PFSK-1 (cell line): Measurements from ENCODE around the gene ATP10A.

Experiments
- FOXP2 ChIP-seq: optimal IDR thresholded peaks from 2 replicates; pipeline ENCODE3; 2011; ENCODE audit warnings: borderline replicate concordance, control low read depth, inconsistent platforms; ENCODE audit not compliant: insufficient read depth; ENCODE audit errors: extremely low read length, extremely low read depth
- POLR2AphosphoS5 ChIP-seq: IDR thresholded peaks from 2 replicates; pipeline ENCODE4 v1.6.1; 2012; ENCODE audit warnings: low read depth, mild to moderate bottlenecking, control low read depth, low read length, moderate library complexity
- SIN3A ChIP-seq: IDR thresholded peaks from 2 replicates; pipeline ENCODE4 v1.6.1; 2012; ENCODE audit warnings: mild to moderate bottlenecking, low read length, moderate library complexity, borderline replicate concordance; ENCODE audit not compliant: insufficient read depth
- TAF1 ChIP-seq: IDR thresholded peaks from 2 replicates; pipeline ENCODE4 v1.6.1; 2012; ENCODE audit warnings: low read length, control low read depth, borderline replicate concordance; ENCODE audit not compliant: insufficient read depth
- TF ChIP-seq, protein P1 (sequence below), 2 experiments: IDR thresholded peaks; 2 replicates each; pipeline versions ENCODE4 v1.6.1 to v1.8.0; 2011 to 2012; ENCODE audit warnings: low read depth in 2 of 2, low read length in 2 of 2, control low read depth in 1 of 2, inconsistent platforms in 1 of 2, mild to moderate bottlenecking in 1 of 2, moderate library complexity in 1 of 2; ENCODE audit not compliant: insufficient read depth in 1 of 2

The ATP10A gene

DNA sequence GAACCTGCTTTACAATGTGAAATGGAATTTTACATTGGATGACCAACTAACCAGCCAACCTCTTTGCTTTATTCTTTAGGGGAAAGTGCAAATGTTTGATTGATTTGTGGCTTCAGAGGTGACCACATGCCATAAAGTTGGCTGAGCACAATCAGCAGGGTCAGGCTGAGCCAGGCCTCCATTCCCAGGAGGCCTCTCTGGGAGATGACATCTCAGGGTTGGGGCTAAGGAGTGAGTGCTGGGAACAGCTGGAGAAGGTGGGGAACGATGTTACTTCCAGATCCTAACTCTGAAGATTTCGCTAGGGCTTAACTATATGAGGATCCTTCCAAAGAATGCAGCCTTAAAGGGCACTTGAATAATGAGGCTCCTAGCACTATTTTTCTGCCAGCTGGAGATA is 131.7 kb downstream of the ATP10A start:
- no peak for TF ChIP-seq TAF1
- no peak for TF ChIP-seq POLR2AphosphoS5
- TF ChIP-seq, protein P1, sequence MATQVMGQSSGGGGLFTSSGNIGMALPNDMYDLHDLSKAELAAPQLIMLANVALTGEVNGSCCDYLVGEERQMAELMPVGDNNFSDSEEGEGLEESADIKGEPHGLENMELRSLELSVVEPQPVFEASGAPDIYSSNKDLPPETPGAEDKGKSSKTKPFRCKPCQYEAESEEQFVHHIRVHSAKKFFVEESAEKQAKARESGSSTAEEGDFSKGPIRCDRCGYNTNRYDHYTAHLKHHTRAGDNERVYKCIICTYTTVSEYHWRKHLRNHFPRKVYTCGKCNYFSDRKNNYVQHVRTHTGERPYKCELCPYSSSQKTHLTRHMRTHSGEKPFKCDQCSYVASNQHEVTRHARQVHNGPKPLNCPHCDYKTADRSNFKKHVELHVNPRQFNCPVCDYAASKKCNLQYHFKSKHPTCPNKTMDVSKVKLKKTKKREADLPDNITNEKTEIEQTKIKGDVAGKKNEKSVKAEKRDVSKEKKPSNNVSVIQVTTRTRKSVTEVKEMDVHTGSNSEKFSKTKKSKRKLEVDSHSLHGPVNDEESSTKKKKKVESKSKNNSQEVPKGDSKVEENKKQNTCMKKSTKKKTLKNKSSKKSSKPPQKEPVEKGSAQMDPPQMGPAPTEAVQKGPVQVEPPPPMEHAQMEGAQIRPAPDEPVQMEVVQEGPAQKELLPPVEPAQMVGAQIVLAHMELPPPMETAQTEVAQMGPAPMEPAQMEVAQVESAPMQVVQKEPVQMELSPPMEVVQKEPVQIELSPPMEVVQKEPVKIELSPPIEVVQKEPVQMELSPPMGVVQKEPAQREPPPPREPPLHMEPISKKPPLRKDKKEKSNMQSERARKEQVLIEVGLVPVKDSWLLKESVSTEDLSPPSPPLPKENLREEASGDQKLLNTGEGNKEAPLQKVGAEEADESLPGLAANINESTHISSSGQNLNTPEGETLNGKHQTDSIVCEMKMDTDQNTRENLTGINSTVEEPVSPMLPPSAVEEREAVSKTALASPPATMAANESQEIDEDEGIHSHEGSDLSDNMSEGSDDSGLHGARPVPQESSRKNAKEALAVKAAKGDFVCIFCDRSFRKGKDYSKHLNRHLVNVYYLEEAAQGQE (IDR thresholded peaks at IDR 0.05; ENCODE audit: insufficient read depth in 1 of 2, low read depth in 2 of 2, low read length in 2 of 2), result no peak
- no peak for TF ChIP-seq FOXP2
- TF ChIP-seq SIN3A, result no peak

DNA sequence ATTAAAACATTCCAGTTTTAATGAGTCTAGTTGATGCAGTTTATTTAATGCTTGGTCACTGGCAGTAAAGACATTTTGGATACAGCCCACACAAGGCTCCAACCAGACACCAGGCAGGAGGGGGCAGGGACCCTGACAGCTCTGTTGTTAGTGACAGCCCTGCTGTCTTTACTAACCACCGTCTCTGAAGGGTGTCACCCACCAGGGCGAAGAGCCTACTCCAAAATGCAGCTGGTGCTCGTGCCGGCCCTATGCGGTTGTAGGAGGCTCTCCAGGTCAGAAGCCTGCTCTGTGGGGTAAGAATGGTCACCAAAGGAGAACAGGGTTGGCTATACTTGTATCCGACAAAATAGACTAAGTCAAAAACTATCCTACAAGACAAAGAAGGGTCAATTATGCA is 132.2 kb downstream of the ATP10A start:
- no peak for TF ChIP-seq TAF1
- no peak for TF ChIP-seq POLR2AphosphoS5
- TF ChIP-seq SIN3A, result no peak
- TF ChIP-seq, protein P1 (IDR thresholded peaks at IDR 0.05; ENCODE audit: insufficient read depth in 1 of 2, low read depth in 2 of 2, low read length in 2 of 2), result no peak

DNA sequence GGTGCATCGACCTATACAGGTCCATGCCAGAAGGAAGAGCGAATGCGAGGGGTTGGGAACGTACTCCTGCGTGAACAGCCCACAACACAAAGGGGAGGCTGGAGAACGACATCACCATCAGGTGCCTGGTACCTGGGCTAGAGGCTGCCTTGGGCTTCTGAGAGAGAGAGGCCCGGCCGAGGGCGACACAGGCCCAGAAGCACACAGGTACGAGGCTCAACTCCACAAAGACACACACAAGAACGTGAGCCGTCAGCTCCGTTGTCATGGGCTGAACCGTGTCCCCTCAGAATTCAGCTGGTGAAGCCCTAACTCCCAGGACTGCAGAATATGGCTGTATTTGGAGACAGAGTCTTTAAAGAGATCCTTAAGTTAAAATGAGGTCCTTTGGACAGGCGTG is 134.3 kb downstream of the ATP10A start:
- TF ChIP-seq, protein P1 (IDR thresholded peaks at IDR 0.05; ENCODE audit: insufficient read depth in 1 of 2, low read depth in 2 of 2, low read length in 2 of 2), result no peak
- no peak for TF ChIP-seq FOXP2
- TF ChIP-seq TAF1, result no peak
- no peak for TF ChIP-seq POLR2AphosphoS5
- TF ChIP-seq SIN3A, result no peak

DNA sequence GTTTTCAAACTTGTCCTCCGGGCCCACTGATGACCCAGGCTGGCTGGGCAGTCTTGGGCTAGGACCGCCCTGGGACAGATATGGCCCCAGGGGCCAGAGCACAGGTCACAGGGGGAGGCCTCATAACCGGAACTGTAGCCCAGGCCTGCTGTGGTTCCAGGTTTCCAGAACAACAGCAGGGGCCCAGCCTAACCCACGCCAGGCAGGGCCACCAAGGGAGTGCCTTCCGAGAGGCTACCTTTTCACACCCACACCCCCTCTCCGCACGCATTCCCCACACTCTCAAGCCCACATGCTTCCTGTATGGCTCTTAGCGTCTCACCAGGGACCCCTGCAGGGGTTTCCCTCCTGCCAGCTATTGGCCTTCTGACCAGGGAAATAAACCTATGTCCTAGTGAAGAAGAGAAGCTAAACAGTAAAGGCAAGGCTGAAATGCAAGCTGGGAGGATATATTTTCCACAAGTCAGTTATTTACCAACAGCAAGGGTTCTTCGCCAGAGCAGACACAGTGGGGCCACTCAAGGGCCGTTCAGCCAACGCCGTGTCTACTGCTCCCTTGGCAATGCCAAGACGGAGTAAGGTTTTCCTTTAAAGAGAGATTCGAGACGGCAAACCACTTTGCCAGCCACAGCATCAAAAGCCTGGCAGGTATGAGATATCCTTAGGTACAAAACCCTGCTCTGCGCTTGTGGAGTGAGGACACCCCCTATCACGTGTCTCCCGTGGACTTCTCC is 135.1 kb downstream of the ATP10A start:
- TF ChIP-seq POLR2AphosphoS5 (no peak), TAF1 (no peak), FOXP2 (no peak), SIN3A (no peak)
- TF ChIP-seq, protein P1 (IDR thresholded peaks at IDR 0.05; ENCODE audit: insufficient read depth in 1 of 2, low read depth in 2 of 2, low read length in 2 of 2), result no peak

DNA sequence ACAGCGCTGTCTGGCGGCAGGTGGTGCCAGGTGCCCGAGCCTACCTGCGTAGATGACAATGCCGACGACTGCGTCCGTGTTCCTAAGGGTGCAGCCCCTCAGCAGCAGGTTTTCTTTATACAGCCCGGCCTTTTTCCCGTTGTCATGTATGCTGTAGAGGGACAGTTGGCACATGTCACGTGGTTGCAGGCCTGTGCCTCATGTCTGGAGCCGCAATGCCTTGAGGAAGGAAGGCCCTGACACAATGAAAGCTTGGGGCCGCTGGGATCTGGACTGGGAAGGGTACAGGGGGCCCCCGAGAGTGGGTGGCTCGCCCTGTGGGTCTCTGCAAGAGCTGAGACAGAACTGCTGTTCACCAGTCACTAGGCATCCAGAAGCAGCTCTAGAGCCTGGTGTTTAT is 136.0 kb downstream of the ATP10A start:
- TF ChIP-seq FOXP2 (no peak), SIN3A (no peak), TAF1 (no peak), POLR2AphosphoS5 (no peak)
- TF ChIP-seq, protein P1 (IDR thresholded peaks at IDR 0.05; ENCODE audit: insufficient read depth in 1 of 2, low read depth in 2 of 2, low read length in 2 of 2), result no peak
